Omental fat pad (tissue), 4 donors: ENCODE measurements around the gene HAGH. TPM values are rescaled to one million over a fixed set of nuclear protein-coding genes. Genes with fewer than 3 reads are reported as not detected.
A peak's percentile ranks its signal among the peaks of the same experiment; 100 is the strongest.

Experiments used
- ATAC-seq: fragments of 150-250 bp; one replicate; pipeline ENCODE4 v1.9.1; 2016; ENCODE audit warnings: mild to moderate bottlenecking, moderate library complexity; ENCODE audit not compliant: low FRiP score
- DNase-seq: peaks from one replicate; pipeline ENCODE4 v3.0.0-alpha.2; 2019; ENCODE audit warnings: low spot score
- CTCF ChIP-seq, 3 donors: fragments of 450-650 bp; IDR thresholded peaks; one replicate each; pipeline ENCODE4 v1.5.1; 2016 to 2017; ENCODE audit warnings: antibody characterized with exemption in 3 of 3, mild to moderate bottlenecking in 3 of 3, moderate library complexity in 2 of 3
- total RNA-seq, 4 donors: library from RNA; depleted of rRNA; stranded (reverse); fragments of >200 nt; gene quantifications; one replicate each; pipeline ENCODE4 v1.1.0, GENCODE V29; 2016

HAGH gene
- total RNA-seq, 4 donors from 2014 or later: 69.8 to 130 (median 81.5) TPM

GRCh38 chr16:1781758-1782407 lies 44.7 kb downstream of the HAGH start:
- ATAC-seq (peak; percentile 15), DNase-seq (no peak)
- no peak for TF ChIP-seq CTCF (IDR thresholded peaks at IDR 0.05)

GRCh38 chr16:1781254-1781653 lies 45.4 kb downstream of the HAGH start:
- TF ChIP-seq CTCF (IDR thresholded peaks at IDR 0.05): no peak
- ATAC-seq (no peak), DNase-seq (no peak)

- TF ChIP-seq CTCF (IDR thresholded peaks at IDR 0.05): no peak
- DNase-seq (no peak), ATAC-seq (no peak)
These were observed 46.0 kb downstream of the HAGH start for GRCh38 chr16:1780677-1781072.

GRCh38 chr16:1779741-1780676 lies 46.6 kb downstream of the HAGH start:
- no peak for TF ChIP-seq CTCF (IDR thresholded peaks at IDR 0.05)
- ATAC-seq: no peak
- no peak for DNase-seq

- TF ChIP-seq CTCF (IDR thresholded peaks at IDR 0.05): no peak
- no peak for ATAC-seq
These were observed 47.4 kb downstream of the HAGH start for GRCh38 chr16:1779234-1779701.

GRCh38 chr16:1778200-1779179 lies 48.1 kb downstream of the HAGH start:
- no peak for TF ChIP-seq CTCF (IDR thresholded peaks at IDR 0.05)
- ATAC-seq (no peak), DNase-seq (no peak)

More at GRCh38 chr16:1779234-1779701, 47.4 kb downstream of the HAGH start:
- no peak for DNase-seq
